Endothelial cell (in vitro differentiated cells): ENCODE data around the gene MTRF1. TPM values are rescaled to one million over a fixed set of nuclear protein-coding genes. Genes with fewer than 3 reads are reported as not detected.

ENCODE experiments used
- DNase-seq: peaks from one replicate; pipeline ENCODE4 v3.0.0; 2021; ENCODE audit warnings: low spot score
- H3K27ac Mint-ChIP-seq: one replicate; pipeline ENCODE4 v1.8.0; 2021; ENCODE audit warnings: mixed read lengths, inconsistent platforms; ENCODE audit not compliant: unreplicated experiment
- H3K27me3 Mint-ChIP-seq: one replicate; pipeline ENCODE4 v1.8.0; 2021; ENCODE audit warnings: mild to moderate bottlenecking, moderate library complexity, mixed read lengths, inconsistent platforms; ENCODE audit not compliant: unreplicated experiment
- H3K36me3 Mint-ChIP-seq: one replicate; pipeline ENCODE4 v1.8.0; 2021; ENCODE audit warnings: mild to moderate bottlenecking, low read depth, mixed read lengths, inconsistent platforms; ENCODE audit not compliant: unreplicated experiment
- H3K4me1 Mint-ChIP-seq: one replicate; pipeline ENCODE4 v1.8.0; 2021; ENCODE audit warnings: mild to moderate bottlenecking, mixed read lengths, inconsistent platforms; ENCODE audit not compliant: unreplicated experiment
- H3K4me3 Mint-ChIP-seq: one replicate; pipeline ENCODE4 v1.8.0; 2021; ENCODE audit warnings: mild to moderate bottlenecking, mixed read lengths, inconsistent platforms; ENCODE audit not compliant: unreplicated experiment
- H3K9me3 Mint-ChIP-seq: one replicate; pipeline ENCODE4 v1.8.0; 2021; ENCODE audit warnings: mixed read lengths, inconsistent platforms; ENCODE audit not compliant: unreplicated experiment
- total RNA-seq: library from RNA; stranded (reverse); fragmentation: NEBNext Ultra II Directional; extraction: Animal tissue kit (Norgen Biotek cat#: 25700); gene quantifications from one replicate; pipeline ENCODE4 v1.2.1, GENCODE V29; 2021; ENCODE audit not compliant: unreplicated experiment
- TF ChIP-seq, protein P1 (sequence below): fragments of 200-600 bp; sonication (generic); IDR thresholded peaks from one replicate; pipeline ENCODE4 v1.5.0; 2021; ENCODE audit warnings: antibody characterized with exemption; ENCODE audit not compliant: unreplicated experiment

MTRF1 gene
- total RNA-seq, 1 donor from 2014 or later = 10.1 TPM

DNA sequence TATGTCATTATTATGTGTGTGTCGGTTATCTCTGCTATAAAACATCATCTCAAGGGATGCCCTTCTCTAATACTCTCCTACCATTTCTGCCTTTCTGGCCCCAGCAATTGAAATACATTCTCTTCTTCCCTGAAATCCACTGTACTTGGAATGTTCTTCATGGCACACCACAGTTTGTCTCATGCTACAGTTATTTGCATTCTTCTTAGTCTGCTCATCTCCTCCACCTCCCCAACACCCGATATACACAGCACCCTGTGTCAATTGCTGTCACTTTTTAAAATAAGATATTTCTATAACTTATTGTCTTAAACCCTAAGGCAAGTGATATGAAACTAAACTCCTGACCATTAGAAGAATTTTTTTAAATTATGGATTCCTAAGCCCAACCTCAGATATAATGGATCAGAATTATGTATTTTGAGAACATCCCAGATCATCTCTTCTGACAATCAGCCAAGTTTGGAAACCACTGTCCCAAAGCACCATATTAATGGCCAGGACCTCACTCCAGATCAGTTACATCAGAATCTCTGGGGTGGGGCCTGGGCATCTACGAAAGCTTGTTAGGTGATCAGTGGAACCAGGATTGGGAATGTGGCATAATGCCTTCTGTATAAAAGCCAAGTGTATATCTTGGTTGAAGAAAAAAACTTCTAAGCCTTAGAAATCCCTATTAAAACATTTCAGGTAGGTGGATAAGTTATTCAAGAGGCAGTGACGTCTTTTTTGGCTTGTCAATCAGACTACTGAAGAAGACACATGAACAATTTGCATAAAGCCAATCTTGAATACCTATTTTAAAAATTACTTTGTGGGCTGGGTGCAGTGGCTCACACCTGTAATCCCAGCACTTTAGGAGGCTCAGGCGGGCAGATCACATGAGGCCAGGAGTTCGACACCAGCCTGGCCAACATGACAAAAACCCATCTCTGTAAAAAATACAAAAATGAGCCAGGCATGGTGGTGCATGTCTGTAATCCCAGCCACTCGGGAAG lies 39.0 kb downstream of the MTRF1 start:
- no peaks in the 10 kb centered on the region for H3K9me3 Mint-ChIP-seq
- peaks cover 2% of the 10 kb centered on the region for H3K27me3 Mint-ChIP-seq
- no peak for DNase-seq
- no peaks in the 10 kb centered on the region for H3K36me3 Mint-ChIP-seq
- no peak overlapping the region for H3K27ac Mint-ChIP-seq
- no peak overlapping the region for H3K4me3 Mint-ChIP-seq
- no peaks in the 10 kb centered on the region for H3K4me1 Mint-ChIP-seq
- TF ChIP-seq, protein P1, sequence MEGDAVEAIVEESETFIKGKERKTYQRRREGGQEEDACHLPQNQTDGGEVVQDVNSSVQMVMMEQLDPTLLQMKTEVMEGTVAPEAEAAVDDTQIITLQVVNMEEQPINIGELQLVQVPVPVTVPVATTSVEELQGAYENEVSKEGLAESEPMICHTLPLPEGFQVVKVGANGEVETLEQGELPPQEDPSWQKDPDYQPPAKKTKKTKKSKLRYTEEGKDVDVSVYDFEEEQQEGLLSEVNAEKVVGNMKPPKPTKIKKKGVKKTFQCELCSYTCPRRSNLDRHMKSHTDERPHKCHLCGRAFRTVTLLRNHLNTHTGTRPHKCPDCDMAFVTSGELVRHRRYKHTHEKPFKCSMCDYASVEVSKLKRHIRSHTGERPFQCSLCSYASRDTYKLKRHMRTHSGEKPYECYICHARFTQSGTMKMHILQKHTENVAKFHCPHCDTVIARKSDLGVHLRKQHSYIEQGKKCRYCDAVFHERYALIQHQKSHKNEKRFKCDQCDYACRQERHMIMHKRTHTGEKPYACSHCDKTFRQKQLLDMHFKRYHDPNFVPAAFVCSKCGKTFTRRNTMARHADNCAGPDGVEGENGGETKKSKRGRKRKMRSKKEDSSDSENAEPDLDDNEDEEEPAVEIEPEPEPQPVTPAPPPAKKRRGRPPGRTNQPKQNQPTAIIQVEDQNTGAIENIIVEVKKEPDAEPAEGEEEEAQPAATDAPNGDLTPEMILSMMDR = no peak

DNA sequence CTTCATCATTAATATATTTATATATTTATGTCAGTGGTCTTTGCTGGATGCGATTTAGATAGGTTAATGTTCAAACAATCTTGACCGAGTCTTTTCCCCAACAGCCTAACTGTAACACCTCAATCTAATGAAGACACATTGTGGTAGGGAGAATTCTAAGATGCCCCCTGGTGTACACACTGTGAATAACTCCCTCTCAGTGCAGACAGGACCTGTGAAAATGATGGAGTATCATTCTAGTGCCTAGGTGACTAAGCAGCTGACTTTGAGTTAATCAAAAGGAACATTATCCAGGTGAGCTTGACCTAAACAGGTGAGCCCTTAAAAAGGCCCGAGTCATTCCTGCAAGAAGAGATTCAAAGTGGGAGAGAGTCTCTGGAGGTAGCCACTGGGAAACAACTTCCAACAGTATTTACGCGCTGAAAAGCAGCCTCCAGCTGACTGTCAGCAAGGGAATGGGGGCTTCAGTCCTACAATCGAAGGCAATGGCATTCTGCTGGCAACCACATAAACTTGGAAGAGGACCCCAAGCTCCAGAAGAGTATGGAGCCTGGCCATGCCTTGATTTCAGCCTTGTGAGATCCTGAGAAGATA lies 41.0 kb downstream of the MTRF1 start:
- H3K4me3 Mint-ChIP-seq = no peak overlapping the region
- DNase-seq = peak; percentile 59
- TF ChIP-seq, protein P1 = peak; percentile 77
- H3K27me3 Mint-ChIP-seq = peaks cover 2% of the 10 kb centered on the region
- H3K9me3 Mint-ChIP-seq = no peaks in the 10 kb centered on the region
- no peaks in the 10 kb centered on the region for H3K36me3 Mint-ChIP-seq
- no peak overlapping the region for H3K27ac Mint-ChIP-seq
- no peaks in the 10 kb centered on the region for H3K4me1 Mint-ChIP-seq

DNA sequence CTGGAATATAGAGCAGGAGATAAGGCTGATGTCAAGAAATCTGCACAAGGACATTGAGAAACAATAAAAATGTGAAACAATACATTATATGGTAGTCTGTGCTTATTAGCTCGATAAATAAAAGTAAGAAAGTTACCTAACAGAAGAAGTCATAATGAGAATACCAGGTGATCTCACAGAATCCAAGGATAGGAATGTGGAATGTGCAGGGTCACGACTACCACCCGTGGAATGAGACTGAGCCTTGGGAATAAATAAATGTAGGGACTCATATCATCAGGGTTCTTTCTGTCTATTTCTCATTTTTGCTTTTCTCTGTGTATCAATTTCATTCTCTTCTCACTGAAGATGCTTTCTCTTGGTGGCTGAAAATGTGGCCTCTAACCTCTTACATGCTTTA lies 43.0 kb downstream of the MTRF1 start:
- Mint-ChIP-seq H3K4me3 (no peak overlapping the region), H3K9me3 (no peaks in the 10 kb centered on the region), H3K27ac (no peak overlapping the region), H3K4me1 (no peaks in the 10 kb centered on the region), H3K36me3 (no peaks in the 10 kb centered on the region), H3K27me3 (peaks cover 2% of the 10 kb centered on the region)
- TF ChIP-seq, protein P1 = no peak
- no peak for DNase-seq

DNA sequence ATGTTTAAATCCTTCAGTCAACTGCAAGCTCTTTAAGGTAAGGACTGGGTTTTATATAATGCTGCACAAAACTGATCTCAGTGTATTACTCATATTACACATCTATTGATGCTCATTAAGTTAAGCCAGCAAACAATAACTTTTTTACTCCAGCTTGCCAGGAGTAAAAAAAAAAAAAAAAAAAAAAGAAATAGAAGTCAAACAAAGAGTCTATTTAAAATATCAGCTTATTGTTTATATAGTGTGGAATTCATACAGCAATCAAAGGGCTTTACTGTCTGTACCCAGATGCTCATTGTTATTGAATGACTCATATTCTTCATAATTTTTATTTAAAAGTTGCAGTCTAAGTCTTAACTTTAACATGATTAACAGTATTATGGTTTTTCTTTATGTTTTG lies 47.2 kb downstream of the MTRF1 start:
- Mint-ChIP-seq H3K27ac (no peak overlapping the region), H3K9me3 (peaks cover 7% of the 10 kb centered on the region), H3K4me3 (no peak overlapping the region), H3K4me1 (no peaks in the 10 kb centered on the region), H3K36me3 (peaks cover 7% of the 10 kb centered on the region), H3K27me3 (peaks cover 2% of the 10 kb centered on the region)
- no peak for DNase-seq
- TF ChIP-seq, protein P1 = no peak

DNA sequence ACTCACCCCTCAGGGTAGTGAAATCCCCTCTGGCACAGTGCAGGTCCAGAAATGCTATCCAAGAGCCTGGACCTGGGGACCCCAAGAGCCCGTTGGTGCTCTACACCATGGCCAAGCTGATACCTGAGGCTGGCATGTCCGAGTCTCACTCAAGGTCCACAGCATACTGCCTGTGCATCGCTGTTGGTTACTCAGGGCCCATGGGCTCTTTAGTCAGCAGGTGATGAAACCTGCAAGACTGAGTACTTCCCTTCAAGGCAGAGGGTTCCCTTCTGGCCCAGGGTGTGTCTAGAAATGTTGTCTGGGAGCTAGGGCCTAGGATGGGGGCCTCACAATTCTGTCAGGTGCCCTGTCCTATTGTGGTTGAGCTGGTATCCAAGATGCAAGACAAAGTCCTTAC lies 49.5 kb downstream of the MTRF1 start:
- TF ChIP-seq, protein P1 = no peak
- DNase-seq = no peak
- no peaks in the 10 kb centered on the region for H3K27me3 Mint-ChIP-seq
- H3K9me3 Mint-ChIP-seq = peaks cover 8% of the 10 kb centered on the region
- no peak overlapping the region for H3K27ac Mint-ChIP-seq
- H3K36me3 Mint-ChIP-seq = peaks cover 16% of the 10 kb centered on the region
- H3K4me1 Mint-ChIP-seq = no peaks in the 10 kb centered on the region
- no peak overlapping the region for H3K4me3 Mint-ChIP-seq
